ENCODE results near the gene AP2A1. TPM values are rescaled to one million over a fixed set of nuclear protein-coding genes. Genes with fewer than 3 reads are reported as not detected.

The AP2A1 gene
- total and polyA plus RNA-seq, 2 experiments from 2014 or later = 64.9 to 124 TPM

DNA sequence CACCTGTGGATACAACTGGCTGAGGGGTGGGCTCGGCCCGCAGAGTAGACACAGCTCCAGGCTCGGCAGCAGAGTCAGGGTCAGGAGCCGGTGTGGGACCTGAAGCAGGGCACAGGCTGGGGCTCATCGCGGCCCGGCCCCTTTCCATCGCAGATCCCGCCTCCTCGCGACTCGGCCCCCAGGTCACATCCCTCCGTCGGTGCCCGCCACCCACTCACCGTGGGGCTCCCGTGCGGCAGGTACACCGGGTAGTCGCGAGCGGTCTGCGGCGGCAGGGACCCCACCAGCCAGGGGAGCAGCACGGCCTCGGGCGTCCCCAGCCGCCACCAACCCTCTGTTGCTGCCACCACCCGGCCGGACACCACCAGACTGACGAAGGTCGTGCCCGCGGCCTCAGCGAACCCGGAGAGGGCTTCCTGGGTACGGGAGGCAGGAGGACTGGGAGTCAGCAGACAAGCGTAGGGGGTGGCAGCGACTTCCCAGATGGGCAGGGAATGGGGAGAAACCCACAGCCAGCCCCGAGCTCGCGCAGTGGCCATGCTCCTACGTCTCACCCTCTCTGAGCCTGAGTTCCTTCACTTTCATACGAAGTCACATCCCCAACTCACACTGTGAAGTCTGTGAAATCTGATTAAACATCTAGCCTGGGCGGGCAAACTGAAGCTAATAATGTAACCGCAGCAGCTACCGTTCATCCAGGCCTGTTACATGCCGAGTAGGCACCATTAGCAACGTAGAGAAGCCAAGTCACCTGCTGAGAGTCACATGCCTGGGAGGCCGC, 42.5 kb downstream of the AP2A1 start:
- in situ Hi-C loops (cut with MboI) = no loop called here
- peak; percentile 62 for DNase-seq
- Histone ChIP-seq H3F3A (ENCODE audit: insufficient read depth) (peaks cover 11% of the 10 kb centered on the region; the same call in 1 of the 2 replicates), H3K36me3 (ENCODE audit: low read depth) (peaks cover 4% of the 10 kb centered on the region; the same call in 1 of the 2 replicates), H4K20me1 (ENCODE audit: insufficient read depth) (no peaks in the 10 kb centered on the region), H3K9me2 (ENCODE audit: insufficient read depth) (no peaks in the 10 kb centered on the region), H3K79me2 (ENCODE audit: insufficient read depth) (no peaks in the 10 kb centered on the region), H3K4me1 (ENCODE audit: insufficient read depth) (peaks cover 12% of the 10 kb centered on the region), H3K9me3 (ENCODE audit: low read depth) (no peaks in the 10 kb centered on the region), H3K4me3 (peak overlapping the region; percentile 76), H3K9ac (peak overlapping the region; percentile 72), H2AFZ (peak overlapping the region; percentile 71), H3K4me2 (ENCODE audit: unreplicated experiment) (peak overlapping the region; percentile 88), H3K27ac (no peak overlapping the region), H3K27me3 (replicated peaks; ENCODE audit: insufficient read depth) (no peaks in the 10 kb centered on the region)
- WGBS, 2 experiments (ENCODE audit: low coverage in 1 of 2, low lambda C conversion rate in 2 of 2, missing lambda C conversion rate in 2 of 2) = 5 to 6% methylated on average over 46 to 50 of the region's 50 CpGs
- no peak for TF ChIP-seq EZH2 (IDR thresholded peaks at IDR 0.05; ENCODE audit: insufficient read depth, poor library complexity, severe bottlenecking)
- TF ChIP-seq EZH2phosphoT487 (IDR thresholded peaks at IDR 0.05; ENCODE audit: insufficient read depth, low read depth) = no peak

DNA sequence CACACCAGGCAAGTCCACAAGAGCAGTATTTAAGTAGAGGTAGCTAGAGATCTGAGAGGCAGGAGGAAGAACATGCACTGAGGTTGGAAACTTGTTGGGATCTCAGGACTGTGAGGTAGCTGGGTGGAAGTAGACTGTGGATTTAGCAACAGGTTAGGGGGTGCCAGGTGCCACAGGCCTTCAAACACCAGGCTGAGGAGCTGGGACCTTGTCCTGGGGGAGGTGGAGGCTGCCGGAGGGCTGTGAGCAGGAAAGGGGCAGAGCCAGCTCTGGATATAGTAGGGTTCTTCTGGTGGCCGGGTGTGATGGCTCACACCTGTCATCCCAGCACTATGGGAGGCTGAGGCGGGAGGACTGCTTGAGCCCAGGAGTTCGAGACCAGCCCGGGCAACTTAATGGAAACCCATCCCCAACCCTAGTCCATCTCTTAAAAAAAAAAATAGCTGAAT, 43.2 kb downstream of the AP2A1 start:
- Histone ChIP-seq H3K36me3 (ENCODE audit: low read depth) (peaks cover 4% of the 10 kb centered on the region; the same call in 1 of the 2 replicates), H3K79me2 (ENCODE audit: insufficient read depth) (no peaks in the 10 kb centered on the region), H3K4me2 (ENCODE audit: unreplicated experiment) (peak overlapping the region; percentile 88), H3K4me1 (ENCODE audit: insufficient read depth) (peaks cover 14% of the 10 kb centered on the region), H3K4me3 (peak overlapping the region; percentile 76; the same call in 1 of the 2 replicates), H3F3A (ENCODE audit: insufficient read depth) (peaks cover 11% of the 10 kb centered on the region; the same call in 1 of the 2 replicates), H2AFZ (peak overlapping the region; percentile 71), H3K9me3 (ENCODE audit: low read depth) (no peaks in the 10 kb centered on the region), H3K9ac (peak overlapping the region; percentile 72), H4K20me1 (ENCODE audit: insufficient read depth) (no peaks in the 10 kb centered on the region), H3K9me2 (ENCODE audit: insufficient read depth) (no peaks in the 10 kb centered on the region), H3K27ac (no peak overlapping the region), H3K27me3 (replicated peaks; ENCODE audit: insufficient read depth) (no peaks in the 10 kb centered on the region)
- WGBS, 2 experiments (ENCODE audit: low coverage in 1 of 2, low lambda C conversion rate in 2 of 2, missing lambda C conversion rate in 2 of 2) = 93 to 94% methylated on average over 5 of the region's 5 CpGs
- no peak for DNase-seq
- in situ Hi-C loops (cut with MboI) = no loop called here
- TF ChIP-seq EZH2 (IDR thresholded peaks at IDR 0.05; ENCODE audit: insufficient read depth, poor library complexity, severe bottlenecking) = no peak

DNA sequence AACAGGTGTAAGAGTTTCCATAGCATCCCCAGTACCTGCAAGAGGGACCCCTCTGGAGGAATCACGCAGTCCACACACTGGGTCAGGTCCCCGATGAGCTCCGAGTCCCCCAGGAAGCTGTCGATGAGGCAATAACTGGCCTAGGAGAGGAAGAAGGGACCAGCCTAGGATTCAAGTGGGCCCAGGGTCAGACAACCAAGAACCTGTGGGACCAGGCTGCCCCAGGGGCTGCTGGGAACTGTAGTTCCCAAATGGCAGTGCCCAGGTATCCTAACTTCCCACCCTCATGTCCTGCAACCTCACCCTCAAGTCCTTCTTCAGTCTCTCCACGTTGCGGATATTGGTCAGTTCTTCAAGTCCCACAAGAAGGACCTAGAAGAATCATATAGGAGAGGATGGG, 44.5 kb downstream of the AP2A1 start:
- no peaks in the 10 kb centered on the region for H3K79me2 ChIP-seq (ENCODE audit: insufficient read depth)
- H3K27ac ChIP-seq = no peak overlapping the region
- peaks cover 11% of the 10 kb centered on the region; the same call in 1 of the 2 replicates for H3F3A ChIP-seq (ENCODE audit: insufficient read depth)
- H4K20me1 ChIP-seq (ENCODE audit: insufficient read depth) = no peaks in the 10 kb centered on the region
- no peak for DNase-seq
- H2AFZ ChIP-seq = no peak overlapping the region
- 0 out of 2 replicates have a peak, but pooled peaks cover 4% of the 10 kb centered on the region for H3K36me3 ChIP-seq (ENCODE audit: low read depth)
- in situ Hi-C loops (cut with MboI) = no loop called here
- no peaks in the 10 kb centered on the region for H3K27me3 ChIP-seq (replicated peaks; ENCODE audit: insufficient read depth)
- no peaks in the 10 kb centered on the region for H3K9me3 ChIP-seq (ENCODE audit: low read depth)
- 98% methylated on average over 6 of the region's 6 CpGs for WGBS, 2 experiments (ENCODE audit: low coverage in 1 of 2, low lambda C conversion rate in 2 of 2, missing lambda C conversion rate in 2 of 2)
- no peak overlapping the region for H3K4me3 ChIP-seq
- H3K4me1 ChIP-seq (ENCODE audit: insufficient read depth) = peaks cover 14% of the 10 kb centered on the region
- H3K4me2 ChIP-seq (ENCODE audit: unreplicated experiment) = no peak overlapping the region
- H3K9me2 ChIP-seq (ENCODE audit: insufficient read depth) = no peaks in the 10 kb centered on the region
- TF ChIP-seq EZH2 (IDR thresholded peaks at IDR 0.05; ENCODE audit: insufficient read depth, poor library complexity, severe bottlenecking) = no peak
- no peak overlapping the region for H3K9ac ChIP-seq

DNA sequence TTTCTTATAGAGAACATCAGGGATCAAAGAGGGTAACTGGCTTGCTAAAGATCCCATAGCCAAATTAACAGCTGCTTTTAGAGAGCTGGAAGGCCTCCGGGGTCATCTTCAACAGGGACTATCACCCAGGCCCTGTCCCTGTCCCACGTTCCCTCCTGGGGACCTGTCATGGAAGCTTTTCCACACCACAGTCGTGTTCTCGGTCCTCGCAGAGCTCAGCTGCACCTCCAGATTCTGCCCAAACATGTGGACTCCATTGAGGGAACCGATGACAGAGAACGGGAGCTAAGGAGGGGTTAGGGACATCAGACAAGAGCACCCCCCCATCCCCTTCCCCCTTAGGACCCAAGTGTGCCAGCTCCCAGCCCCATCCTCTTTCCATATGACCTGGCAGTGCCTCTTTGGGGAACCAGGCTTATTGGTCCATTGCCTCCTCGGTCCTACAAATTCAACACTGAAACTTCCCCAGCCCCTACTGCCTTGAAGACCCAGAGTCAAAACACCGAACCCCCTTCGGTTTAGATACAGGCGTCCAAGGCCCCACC, 45.7 kb downstream of the AP2A1 start:
- in situ Hi-C loops (cut with MboI) = no loop called here
- Histone ChIP-seq H3F3A (ENCODE audit: insufficient read depth) (peaks cover 11% of the 10 kb centered on the region; the same call in 1 of the 2 replicates), H2AFZ (peak overlapping the region; percentile 73), H3K4me2 (ENCODE audit: unreplicated experiment) (peak overlapping the region; percentile 84), H3K79me2 (ENCODE audit: insufficient read depth) (no peaks in the 10 kb centered on the region), H3K9me3 (ENCODE audit: low read depth) (no peaks in the 10 kb centered on the region), H3K9ac (peak overlapping the region; percentile 84), H3K4me1 (ENCODE audit: insufficient read depth) (peaks cover 14% of the 10 kb centered on the region), H3K27me3 (replicated peaks; ENCODE audit: insufficient read depth) (no peaks in the 10 kb centered on the region), H3K9me2 (ENCODE audit: insufficient read depth) (no peaks in the 10 kb centered on the region), H3K27ac (peak overlapping the region; percentile 83), H3K4me3 (peak overlapping the region; percentile 76), H3K36me3 (ENCODE audit: low read depth) (0 out of 2 replicates have a peak, but pooled peaks cover 2% of the 10 kb centered on the region), H4K20me1 (ENCODE audit: insufficient read depth) (no peaks in the 10 kb centered on the region)
- WGBS, 2 experiments (ENCODE audit: low coverage in 1 of 2, low lambda C conversion rate in 2 of 2, missing lambda C conversion rate in 2 of 2) = 26 to 28% methylated on average over 11 of the region's 11 CpGs
- no peak for TF ChIP-seq EZH2 (IDR thresholded peaks at IDR 0.05; ENCODE audit: insufficient read depth, poor library complexity, severe bottlenecking)
- TF ChIP-seq EZH2phosphoT487 (IDR thresholded peaks at IDR 0.05; ENCODE audit: insufficient read depth, low read depth) = no peak
- no peak for DNase-seq
